GM18511 (cell line): ENCODE results near the gene IPO4.

ENCODE experiments used
- ATAC-seq: cut with Tn5 transposase; IDR thresholded peaks from one replicate; pipeline ENCODE4 v1.9.1; 2021; ENCODE audit warnings: mild to moderate bottlenecking, moderate library complexity; ENCODE audit not compliant: unreplicated experiment

The IPO4 gene

GRCh38 chr14:24149302-24149969 lies 39.2 kb downstream of the IPO4 start:
- ATAC-seq = no peak

- no peak for ATAC-seq
These were observed 40.7 kb downstream of the IPO4 start for GRCh38 chr14:24147761-24148428.

GRCh38 chr14:24146978-24147760 lies 41.4 kb downstream of the IPO4 start, which contains the start of gene RNF31:
TSS of gene RNF31 (plus strand) at chr14:24147498. CDS start at chr14:24147699, 201 bp downstream.
- peak; percentile 85 for ATAC-seq

- ATAC-seq = peak; percentile 70
These were observed 42.1 kb downstream of the IPO4 start, which contains the start of gene PSME2 for GRCh38 chr14:24146453-24146977. TSS of gene PSME2 (minus strand) at chr14:24146610. CDS start at chr14:24146581, 29 bp downstream.

GRCh38 chr14:24145690-24146452 lies 42.7 kb downstream of the IPO4 start:
- ATAC-seq = no peak

- no peak for ATAC-seq
These were observed 43.4 kb downstream of the IPO4 start for GRCh38 chr14:24145219-24145618.

GRCh38 chr14:24144451-24144850 lies 44.2 kb downstream of the IPO4 start:
- ATAC-seq = no peak

GRCh38 chr14:24143511-24143910 lies 45.1 kb downstream of the IPO4 start:
- ATAC-seq = no peak

- peak; percentile 88 for ATAC-seq
These were observed 47.3 kb downstream of the IPO4 start, which contains the start of gene EMC9 for GRCh38 chr14:24141097-24141880. TSS of gene EMC9 (minus strand) at chr14:24141591. CDS start at chr14:24141304, 287 bp downstream.

- ATAC-seq = no peak
These were observed 49.2 kb downstream of the IPO4 start for GRCh38 chr14:24139272-24139934.

GRCh38 chr14:24138396-24139271 lies 50.0 kb downstream of the IPO4 start:
- no peak for ATAC-seq

GRCh38 chr14:24137529-24138395 lies 50.9 kb downstream of the IPO4 start:
- ATAC-seq = no peak

- ATAC-seq = no peak
These were observed 51.7 kb downstream of the IPO4 start for GRCh38 chr14:24136684-24137528.

GRCh38 chr14:24135834-24136683 lies 52.6 kb downstream of the IPO4 start, which contains the start of gene PSME1:
TSS of gene PSME1 (plus strand) at chr14:24136194. CDS start at chr14:24136263, 69 bp downstream.
- ATAC-seq = peak; percentile 85

GRCh38 chr14:24135584-24135833 lies 53.1 kb downstream of the IPO4 start:
- peak; percentile 7 for ATAC-seq

- no peak for ATAC-seq
These were observed 54.9 kb downstream of the IPO4 start for GRCh38 chr14:24133735-24134134.
